ENCODE data around the gene POMT1. TPM values are rescaled to one million over a fixed set of nuclear protein-coding genes. Genes with fewer than 3 reads are reported as not detected.

Gene POMT1
- total and polyA plus RNA-seq, 2 of the 8 experiments (the other 6 are each of a cell fraction or from before 2014, with no cell fraction given), result 22.3 to 33.2 TPM

GRCh38 chr9:131494296-131494870 lies 8.3 kb upstream of the POMT1 start (continued):
- TF ChIP-seq BACH1 (IDR thresholded peaks at IDR 0.05; ENCODE audit: low read length), result no peak
- TF ChIP-seq, protein P1, sequence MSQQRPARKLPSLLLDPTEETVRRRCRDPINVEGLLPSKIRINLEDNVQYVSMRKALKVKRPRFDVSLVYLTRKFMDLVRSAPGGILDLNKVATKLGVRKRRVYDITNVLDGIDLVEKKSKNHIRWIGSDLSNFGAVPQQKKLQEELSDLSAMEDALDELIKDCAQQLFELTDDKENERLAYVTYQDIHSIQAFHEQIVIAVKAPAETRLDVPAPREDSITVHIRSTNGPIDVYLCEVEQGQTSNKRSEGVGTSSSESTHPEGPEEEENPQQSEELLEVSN (IDR thresholded peaks at IDR 0.05), result no peak
